ENCODE results near the gene BMP2K.
"Not testable (repeated sequence)": the region's sequence is repeated elsewhere in the genome, so short reads cannot be mapped to it uniquely, and the experiment has no call there.

DNA sequence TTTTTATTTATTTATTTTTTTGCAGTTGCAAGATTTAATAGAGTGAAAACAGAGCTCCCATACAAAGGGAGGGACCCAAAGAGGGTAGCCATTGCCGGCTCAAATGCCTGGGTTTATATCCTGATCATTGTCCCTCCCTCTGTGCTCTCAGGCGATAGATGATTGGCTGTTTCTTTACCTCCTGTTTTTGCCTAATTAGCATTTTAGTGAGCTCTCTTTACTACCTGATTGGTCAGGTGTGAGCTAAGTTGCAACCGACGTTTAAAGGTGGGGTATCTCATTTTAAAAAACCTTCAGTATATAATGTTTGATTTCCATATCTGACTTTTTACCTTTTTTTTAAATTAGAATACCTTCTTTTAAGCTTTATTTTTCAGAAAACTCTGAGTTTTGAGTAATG lies 64.1 kb downstream of the BMP2K start:
- TF ChIP-seq CTCF (IDR thresholded peaks at IDR 0.05; ENCODE audit: poor library complexity); EZH2 (IDR thresholded peaks at IDR 0.05; ENCODE audit: borderline replicate concordance): not testable (repeated sequence)
